NCI-H226 (cell line): ENCODE data around the gene MAP2.
"Not testable (repeated sequence)": the region's sequence is repeated elsewhere in the genome, so short reads cannot be mapped to it uniquely, and the experiment has no call there.

Experiments used
- DNase-seq: peaks from one replicate; pipeline ENCODE4 v3.0.0-alpha.2; 2015

Gene MAP2

DNA sequence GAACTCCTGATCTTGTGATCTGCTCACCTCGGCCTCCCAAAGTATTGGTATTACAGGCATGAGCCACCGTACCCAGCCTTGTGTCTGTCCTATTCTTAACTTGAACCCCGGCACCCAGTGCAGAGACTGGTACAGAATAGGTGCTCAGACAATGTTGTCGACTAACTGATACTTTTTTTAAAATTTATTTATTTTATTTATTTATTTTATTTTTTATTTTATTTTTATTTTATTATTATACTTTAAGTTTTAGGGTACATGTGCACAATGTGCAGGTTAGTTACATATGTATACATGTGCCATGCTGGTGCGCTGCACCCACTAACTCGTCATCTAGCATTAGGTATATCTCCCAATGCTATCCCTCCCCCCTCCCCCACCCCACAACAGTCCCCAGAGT lies 174.4 kb downstream of the MAP2 start:
- DNase-seq = not testable (repeated sequence)

DNA sequence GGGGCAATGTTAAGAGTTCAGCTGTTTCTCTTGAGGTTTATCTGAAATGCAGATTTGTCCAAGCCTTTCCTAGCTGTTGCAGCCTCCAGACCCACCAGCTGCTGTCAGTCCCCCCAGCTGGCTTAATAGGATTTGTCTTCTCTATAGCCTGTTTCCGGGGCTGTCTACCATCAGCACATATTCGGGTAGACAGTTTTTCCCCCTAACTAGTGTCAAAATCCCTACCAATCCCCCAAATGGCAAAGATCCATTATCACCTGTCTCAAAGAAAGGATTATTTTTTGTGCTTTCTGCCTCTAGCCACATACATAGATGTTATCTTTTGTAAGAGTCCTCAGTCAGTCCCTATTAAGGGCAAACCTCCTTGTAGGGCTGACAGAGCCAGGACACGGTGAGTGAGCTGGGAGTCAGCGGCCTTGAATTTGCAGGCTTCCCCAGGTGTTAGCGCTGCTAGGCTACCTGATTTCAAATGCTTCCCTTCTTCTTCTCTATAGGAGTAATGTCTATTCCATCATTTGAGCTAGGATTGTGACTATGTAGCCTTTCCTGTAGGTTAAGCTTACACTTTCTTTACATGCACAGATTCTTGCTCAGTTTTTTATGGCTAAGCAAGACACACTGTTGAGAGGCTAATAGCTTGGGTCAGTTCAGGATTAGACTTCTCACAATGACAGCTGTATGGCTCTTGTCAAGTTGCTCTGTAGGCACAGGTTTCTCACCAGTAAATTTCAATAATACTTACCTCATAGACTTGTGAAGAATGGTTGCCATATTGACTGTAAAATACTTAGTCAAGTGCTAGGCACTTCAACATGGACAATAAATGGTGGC lies 176.7 kb downstream of the MAP2 start:
- DNase-seq = no peak

DNA sequence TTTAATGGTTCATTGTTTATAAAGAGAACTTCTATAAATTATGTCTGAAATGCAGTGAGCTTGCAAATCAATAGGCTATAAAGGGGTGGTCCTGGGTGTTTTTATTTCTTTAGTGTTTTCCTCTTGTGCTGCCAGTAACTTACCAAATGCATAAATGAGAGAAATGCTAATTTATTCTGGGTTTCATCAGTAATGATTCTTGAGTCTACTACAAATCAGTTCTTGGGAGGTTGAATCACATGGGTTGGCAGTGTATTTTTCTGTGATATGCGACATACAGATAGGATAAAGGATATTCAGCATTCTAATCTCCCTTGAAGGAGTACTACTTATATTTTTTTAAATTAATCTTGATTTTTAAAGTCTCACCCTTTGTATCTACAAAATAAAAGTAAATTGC lies 177.7 kb downstream of the MAP2 start:
- DNase-seq = no peak

DNA sequence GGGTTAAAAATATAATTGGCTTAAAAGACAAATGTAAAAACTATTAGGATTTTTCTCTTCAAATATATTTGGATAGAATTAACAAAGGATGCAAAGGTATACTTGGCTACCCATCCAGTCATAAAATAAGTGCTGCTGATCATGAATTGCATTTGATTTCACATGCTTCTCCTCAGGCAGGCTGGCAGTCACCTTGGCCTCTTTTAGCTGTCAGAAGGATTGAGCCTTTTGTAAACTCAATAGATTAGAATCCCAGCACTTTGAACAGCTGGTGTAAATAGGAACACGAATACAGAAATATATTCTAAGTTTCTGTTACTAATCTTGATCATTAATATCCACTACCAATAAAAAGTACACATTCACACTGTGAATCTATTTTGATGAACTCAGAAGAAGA lies 178.4 kb downstream of the MAP2 start:
- no peak for DNase-seq

DNA sequence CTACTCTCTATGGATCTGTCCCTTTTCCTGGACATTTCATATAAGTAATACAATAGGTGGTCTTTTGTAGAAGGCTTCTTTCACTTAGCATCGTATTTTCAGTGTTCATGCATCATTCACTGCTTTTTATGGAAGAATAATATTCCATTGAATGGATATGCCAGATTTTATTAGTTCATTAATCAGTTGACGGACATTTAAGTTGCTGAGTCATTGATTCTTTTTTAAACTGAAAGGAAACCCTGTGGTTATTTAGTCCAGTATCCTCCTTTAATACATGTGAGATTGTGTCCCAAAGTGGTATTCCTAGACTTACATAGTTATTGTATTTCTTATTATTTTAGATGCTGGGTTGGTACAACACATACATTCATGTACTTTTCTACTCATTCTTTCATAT lies 185.7 kb downstream of the MAP2 start:
- DNase-seq = no peak

DNA sequence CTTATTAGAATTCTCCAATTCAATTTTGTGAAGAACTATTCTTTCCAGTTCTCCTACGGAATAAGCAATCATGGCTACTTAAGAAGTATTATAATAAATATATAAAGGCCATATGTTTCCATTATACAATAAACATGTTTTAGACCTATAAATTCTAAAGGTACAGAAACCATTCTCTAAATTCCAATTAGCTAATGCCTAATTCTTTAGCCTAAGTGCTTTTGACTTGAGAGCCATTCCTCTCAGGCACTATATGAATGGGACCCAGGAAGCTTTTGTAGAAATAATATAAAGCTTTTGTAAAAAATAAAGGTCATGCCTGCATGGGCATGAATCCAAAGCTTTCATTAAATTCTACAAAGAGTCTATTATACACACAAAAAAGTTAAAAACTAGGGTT lies 186.8 kb downstream of the MAP2 start:
- no peak for DNase-seq

DNA sequence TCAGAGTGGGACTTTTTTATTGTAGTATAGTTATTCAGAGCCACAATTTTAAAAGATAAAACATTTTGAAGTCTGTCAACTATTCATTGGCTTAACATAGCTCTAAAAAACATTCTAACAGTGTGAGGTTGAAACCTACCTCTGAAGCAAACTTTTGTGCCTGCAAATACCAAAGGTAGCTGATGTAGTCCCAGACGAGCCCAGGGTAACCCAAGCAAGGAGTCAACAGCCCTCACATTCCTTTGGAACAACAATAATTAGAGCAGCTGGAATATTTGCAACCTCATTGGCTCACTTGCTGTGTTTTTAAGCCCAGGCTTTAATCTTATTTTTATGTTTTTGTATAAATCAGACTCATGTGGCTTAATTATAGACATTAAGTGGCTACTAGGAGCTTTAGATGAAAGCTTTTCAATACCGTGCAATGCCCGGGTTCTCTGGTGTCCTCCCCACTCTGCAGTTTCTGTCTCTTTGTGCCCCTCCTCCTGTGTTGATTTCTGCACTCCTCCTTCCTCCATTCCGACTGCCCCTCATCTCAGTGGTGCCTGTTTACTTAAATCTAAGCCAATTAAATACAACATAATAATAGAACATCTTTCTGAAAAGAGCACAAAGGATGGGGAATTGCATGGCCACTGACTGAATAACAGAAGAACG lies 189.9 kb downstream of the MAP2 start:
- no peak for DNase-seq

DNA sequence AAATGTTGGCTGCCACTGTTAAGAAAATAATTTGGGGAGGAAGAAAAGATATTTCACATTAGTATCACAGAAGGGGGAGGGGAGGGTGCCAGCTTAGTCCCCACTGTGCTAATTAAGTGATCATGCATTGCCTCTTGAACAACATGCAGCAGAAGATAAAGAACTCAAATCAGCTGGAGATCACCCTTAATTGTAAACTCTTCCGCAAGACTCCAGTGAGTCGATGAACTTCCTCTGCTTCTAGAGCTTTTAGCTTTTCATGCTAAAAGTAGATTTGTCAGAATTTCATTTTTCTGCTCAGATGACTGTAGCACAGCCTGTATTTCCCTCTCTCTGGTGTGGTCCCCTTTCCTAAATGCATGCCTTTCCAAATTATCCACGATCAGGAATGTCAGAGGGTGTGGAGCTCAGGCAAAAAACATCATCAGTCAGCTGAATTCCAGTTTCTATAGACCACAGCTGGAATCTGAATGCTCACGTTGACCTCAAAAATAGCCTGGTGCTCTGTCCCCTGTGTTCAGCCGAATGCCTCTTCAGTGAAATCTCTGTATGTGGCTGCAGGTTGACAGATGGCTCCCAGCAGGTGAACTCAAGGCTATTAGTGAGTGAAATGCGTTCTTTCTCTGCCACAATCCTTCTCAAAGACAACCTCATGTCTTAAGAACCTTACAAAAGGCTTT lies 191.0 kb downstream of the MAP2 start:
- DNase-seq = no peak

DNA sequence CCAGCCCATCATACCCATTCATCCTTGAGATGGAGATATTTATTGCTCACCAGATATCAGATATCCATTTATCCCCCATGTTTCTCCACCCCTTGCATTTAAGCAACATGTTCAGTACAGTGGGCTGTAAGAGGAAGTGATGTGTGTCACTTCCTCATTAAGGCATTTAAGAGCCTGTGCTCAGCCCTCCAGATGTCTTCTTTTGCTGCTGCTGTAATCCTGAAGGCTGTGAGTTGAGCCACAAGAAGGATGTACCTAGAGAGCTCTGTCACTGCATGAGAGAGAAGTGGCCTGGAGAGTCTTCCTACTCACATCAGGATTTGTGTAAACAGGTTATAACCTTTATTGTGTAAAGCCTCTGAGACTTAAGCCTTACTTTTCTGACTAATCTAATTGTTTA lies 195.9 kb downstream of the MAP2 start:
- DNase-seq = no peak

DNA sequence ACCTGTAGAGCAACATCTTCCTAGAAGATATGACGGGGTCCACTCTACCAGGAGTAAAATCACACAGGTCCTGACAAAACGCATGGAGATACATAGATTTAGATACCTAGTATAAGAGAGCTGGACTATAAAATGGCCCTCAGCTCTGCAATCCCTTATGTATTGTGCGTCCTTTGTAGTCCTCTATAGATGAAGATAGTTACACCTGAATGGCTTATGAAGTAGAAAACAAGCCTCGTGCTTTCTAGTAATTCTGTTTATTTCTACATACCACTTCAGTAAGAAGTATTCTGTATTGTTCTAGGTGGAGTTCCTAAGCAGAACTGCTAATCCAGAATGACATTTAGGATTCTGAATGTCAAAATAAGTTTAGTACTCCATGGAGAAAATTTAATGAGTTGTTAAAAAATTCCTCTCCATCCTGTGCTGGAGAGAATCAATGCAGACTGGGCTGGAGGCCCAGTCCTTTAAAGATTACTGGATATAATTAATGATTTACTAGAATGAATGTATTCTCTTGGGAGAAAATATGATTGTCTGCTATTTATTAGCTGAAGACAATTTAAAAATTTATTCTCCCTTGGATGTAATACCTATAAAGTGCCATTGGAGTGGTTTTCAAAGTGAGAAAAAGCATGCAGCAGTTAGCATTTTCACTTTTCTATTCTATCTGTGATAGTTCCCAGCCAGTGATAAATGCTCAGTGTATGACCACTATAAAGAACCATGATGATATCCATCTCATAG lies 200.5 kb downstream of the MAP2 start:
- DNase-seq = no peak

DNA sequence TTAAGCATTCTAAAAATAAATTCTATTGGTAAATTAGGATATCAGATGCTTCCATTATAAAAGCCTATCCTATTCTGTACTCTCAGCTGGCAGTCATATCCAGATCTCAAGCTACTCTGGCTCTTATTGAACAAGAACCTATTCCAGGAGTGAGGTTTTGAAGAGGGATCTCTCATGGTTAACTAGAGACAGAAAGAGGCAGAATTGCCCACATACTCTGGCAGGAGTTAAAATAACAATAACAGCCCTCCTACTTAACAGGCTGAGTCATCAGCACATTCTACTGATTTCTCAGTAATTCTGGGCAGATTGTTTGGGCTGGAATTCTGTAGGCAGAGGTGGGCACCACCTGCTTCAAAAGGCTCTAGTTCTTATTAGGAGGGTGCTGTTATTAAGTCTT lies 205.8 kb downstream of the MAP2 start:
- peak; percentile 45 for DNase-seq

DNA sequence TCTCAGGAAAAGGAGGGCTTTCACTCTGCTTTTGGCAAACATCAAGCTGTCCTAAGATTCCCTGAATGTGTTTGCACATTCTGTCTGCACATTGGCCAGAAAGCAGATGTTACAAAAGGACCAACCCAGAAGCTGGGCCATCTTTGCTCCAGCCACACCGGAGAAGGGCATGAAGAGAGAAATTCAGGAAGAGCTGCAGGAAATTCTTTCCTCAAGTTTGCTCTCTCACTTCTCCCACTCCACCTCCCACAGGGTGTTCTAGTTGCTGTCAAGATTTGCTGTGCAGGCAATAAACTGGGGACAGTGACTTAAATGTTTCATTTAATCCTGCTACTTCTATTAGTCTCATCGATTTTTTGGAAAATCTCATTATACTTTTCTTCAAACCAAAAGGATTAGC lies 210.1 kb downstream of the MAP2 start:
- no peak for DNase-seq

DNA sequence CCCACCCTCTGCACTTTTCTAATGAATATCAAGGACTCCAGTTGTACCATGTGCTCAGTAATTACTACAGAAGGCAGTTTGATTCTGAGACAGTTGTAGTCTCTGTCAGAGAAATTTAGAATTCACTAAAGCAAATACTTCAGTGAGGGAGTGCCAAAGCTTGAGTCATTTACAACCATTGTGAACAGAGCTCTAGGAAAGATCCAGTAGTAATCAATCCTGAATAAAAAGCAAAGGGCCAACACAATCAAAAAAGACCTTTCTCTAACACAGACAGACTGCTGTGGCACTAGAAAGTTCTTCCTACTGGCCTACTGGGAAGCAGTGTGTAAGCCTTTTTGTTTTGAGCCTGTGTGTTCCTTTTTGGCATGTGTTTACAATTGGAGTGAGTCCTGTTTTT lies 212.2 kb downstream of the MAP2 start:
- no peak for DNase-seq

DNA sequence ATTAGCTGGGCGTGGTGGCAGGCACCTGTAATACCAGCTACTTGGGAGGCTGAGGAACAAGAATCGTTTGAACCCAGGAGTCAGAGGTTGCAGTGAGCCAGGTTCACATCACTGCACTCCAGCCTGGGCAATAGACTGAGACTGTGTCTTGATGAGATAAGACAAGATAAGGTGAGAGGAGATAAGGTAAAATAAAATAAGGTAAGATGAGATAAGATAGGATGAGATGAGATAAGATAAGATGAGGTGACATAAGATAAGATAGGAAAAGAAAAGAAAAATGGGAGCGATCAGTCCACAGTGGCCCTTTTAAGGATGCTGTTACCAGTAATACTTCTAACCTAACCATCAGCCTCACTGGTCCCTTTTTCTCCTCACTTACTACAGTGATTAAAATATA lies 213.4 kb downstream of the MAP2 start:
- no peak for DNase-seq

DNA sequence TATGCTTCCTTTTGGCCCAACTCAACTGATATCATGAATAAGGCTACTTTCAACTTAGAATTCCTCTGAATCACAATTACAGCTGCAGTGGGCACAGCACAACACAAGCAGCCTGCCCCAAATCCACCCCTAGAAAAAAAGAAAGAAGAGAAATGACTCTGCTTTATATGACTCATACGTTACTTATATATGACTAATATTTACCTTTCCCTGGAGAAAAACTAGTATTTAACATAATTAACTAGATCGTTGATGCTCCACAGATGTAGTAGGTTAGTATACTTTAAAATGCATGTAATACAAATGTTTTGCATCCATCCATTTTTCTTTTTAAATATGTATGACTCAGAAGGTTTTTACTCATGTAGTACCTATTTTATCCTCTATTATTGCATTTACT lies 214.5 kb downstream of the MAP2 start:
- DNase-seq = no peak

DNA sequence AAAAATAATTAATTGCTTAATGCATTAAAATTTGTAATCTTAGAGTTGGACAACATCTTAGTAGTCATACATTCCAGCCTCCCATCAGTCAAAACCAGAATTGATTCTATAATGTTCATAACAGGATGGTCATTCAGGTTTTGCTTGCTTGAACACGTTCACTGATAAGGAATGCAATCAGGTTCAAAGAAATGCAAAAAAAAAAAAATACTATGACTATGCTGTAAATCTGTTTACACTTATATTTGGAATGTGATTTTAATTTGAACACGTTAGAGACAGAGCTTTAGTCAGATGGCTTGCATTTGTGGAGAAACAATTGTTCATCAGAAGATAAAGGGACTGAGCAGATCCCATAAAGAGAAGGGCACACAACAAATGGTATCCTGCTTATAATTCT lies 216.5 kb downstream of the MAP2 start:
- no peak for DNase-seq

DNA sequence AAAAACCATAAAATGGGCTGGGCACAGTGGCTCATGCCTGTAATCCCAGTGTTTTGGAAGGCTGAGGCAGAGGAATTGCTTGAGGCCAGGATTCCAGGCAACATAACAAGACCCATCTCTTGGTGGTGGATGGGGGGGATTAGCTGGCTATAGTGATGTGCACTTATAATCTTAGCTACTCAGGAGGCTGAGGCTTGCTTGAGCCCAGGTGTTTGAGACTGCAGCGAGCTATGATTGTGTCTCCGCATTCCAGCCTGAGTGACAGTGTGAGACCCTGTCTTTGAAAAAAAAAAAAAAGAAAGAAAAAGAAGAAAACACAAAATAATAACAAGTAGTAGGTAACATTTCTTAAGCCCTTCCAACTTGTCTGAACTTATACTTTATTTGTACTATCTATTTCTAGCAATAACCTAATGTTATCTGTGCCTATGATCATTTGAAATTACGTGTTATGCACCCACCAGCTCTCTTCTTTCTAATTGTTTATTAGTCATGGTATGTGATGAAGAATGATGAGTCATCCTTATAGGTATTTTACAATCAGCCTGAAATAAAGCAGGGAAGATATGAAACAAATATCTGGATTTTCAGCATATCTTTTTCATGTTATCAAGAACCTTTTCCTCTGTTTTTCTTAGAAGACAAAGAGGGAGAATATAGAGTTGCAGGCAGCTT lies 218.4 kb downstream of the MAP2 start:
- peak; percentile 11 for DNase-seq

DNA sequence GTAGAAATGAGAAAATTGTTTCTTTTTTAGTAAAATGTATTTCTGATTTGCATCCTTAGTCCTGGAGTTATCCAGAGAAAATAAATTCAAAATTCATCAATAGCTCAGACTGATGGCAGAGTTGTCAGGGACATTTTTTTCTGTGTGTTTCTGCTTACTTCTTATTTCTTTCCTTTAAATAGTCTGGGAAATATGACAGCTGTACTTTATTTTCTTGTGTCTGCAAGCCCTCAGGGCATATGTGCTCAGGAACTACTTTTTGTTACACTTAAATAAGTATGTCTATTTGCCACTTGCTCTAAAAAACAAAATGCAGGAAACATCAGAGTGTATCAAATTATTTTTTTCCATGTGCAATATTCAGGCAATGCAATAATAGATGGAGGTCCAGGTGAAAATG lies 221.0 kb downstream of the MAP2 start:
- no peak for DNase-seq

DNA sequence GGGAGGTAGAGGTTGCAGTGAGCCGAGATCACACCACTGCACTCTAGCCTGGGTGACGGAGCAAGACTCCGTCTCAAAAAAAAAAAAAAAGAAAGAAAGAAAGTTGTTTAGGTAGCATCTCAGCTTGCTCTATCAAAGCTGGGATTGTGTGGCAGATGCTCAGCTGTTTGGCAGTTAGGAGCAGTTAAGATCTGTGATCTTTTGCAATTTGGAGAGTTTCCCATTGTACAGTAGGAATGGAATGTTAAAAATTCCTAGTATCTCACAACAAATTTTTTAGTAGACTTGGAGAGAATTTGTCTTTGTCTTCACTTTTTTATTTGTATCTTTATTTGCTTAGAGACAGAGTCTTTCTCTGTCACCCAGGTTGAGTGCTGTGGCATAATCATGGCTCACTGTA lies 224.9 kb downstream of the MAP2 start:
- DNase-seq = peak; percentile 20

DNA sequence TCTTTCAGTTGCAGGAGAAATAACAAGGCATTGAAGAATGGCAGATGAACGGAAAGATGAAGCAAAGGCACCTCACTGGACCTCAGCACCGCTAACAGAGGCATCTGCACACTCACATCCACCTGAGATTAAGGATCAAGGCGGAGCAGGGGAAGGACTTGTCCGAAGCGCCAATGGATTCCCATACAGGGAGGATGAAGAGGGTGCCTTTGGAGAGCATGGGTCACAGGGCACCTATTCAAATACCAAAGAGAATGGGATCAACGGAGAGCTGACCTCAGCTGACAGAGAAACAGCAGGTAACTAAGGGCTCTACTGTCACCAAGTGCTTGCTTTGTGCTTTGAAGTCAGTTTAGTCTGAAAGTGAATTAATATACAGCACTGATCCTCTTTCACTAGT lies 229.3 kb downstream of the MAP2 start:
- DNase-seq = no peak

DNA sequence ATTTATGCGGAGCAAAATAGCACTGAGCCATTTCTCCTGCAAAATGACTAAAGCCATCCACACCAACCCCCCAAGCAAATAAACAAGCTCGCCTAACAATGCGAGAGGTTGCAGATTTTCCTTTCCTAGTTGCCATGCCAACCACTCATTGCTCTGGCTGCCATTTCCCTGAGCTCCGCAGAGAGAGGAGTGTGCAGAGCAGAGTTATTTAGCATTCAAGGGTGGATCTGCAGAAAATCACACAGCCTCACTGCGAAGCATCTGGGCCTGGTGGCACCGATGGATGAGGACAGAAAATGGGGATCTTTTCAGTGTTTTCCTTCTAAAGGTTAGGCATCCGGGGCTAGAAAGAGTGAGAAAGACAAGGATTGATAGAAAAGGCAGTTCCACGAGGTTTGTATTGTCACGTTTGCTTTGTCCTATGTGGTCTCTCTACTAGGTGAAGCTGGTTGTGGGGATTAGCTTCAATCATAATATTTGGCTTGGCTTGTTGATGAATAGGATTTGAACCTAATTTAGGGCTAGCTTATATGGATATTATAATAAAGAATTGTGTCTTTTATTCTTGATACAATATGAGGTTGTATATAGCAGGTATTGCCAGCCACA lies 237.5 kb downstream of the MAP2 start:
- no peak for DNase-seq

DNA sequence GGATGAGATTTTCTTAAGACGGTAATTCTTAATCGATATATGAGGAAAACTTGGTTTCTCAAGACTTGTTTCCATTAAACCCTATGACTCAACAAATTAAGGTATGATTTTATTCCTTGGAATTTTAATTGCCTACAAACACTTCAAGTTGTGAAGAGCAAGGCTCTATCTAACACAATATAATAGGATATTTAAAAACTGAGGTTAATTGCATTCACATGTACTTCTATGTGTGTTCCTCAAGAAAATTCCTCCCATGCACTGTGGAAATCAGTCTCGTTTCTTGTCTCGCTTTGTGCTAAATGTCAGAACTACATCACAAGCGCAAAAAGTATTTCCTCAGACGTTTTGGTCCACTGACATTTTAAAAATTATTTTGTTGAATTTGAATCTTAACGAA lies 238.2 kb downstream of the MAP2 start:
- no peak for DNase-seq
